RCC 7860 (cell line): Measurements from ENCODE around the gene HS3ST4.
A peak's percentile ranks its signal among the peaks of the same experiment; 100 is the strongest.

Experiments used
- DNase-seq: peaks from one replicate; pipeline ENCODE4 v3.0.0-alpha.2; 2015; ENCODE audit warnings: low spot score
- FAIRE-seq: peaks from 2 replicates; lab custom pipeline; 2012; peaks lifted over from hg19 to GRCh38; lab: Jason Lieb, UNC

The HS3ST4 gene

DNA sequence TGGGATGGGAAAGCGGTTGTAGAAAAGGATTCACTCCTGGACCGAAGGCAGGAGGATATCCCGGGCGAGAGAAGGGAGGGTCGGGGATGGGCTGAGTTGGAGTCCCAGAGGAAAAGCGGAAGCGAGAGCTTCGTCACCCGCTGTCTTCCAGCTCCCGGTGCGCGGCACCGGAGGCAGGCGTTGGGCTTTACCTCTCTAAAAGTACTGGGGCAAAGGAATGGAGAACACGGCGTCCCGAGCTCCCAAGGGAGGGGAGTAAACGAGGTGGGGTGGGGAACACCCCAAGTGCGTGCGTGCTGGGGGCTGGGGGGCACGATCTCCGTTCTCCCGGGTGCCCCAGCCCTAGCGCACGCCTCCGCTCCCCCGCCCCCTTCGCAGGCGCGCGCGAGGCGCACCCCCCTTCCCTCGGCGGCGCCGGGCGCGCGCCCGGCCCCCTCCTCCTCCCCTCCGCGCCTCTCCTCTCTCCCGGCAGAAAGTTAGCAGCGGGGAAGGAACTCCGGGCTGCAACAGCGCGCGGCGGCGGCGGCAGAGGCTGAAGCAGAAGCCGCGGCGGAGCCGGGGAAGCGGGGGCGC lies at the start of gene HS3ST4:
Gene HS3ST4, plus strand, starts transcription at position 441 of the 573 bp plus-strand sequence.
- no peak for FAIRE-seq

DNA sequence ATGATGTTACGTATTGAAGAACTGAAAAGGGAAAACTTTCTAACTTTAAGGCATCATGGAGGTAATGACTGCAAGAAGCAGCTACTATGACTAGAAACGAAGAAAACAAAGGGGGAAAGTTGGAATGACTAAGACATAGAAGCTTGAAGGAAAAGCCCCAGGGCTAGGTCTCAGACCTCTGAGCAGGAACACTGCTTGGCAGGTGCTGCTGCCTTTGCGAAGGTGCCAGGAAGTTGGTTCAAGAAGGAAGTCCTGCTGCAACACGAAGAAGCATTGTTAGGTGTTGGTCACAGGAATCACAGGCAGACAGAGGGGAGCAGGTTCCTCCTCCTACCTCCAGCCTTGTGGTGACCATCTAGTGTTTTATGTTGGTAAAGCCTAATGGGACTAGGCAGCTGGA lies 48.1 kb upstream of the HS3ST4 start:
- FAIRE-seq (no peak), DNase-seq (no peak)

More for the DNA sequence above, at the start of gene HS3ST4:
- no peak for DNase-seq

DNA sequence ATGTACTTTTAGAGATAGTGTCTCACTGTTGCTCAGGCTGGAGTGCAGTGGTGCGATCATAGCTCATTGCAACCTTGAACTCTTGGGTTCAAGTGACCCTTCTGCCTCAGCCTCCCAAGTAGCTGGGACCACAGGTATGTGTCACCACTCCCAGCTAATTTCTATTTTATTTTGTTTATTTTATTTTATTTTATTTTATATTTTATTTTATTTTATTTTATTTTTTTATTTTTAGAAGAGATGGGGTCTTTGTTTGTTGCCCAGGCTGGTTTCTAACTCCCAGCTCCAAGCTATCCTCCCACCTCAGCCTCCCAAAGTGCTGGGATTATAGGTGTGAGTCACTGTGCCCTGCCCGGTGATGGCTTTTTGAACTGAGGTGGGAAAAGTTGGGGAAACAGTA lies 35.1 kb upstream of the HS3ST4 start:
- no peak for FAIRE-seq

DNA sequence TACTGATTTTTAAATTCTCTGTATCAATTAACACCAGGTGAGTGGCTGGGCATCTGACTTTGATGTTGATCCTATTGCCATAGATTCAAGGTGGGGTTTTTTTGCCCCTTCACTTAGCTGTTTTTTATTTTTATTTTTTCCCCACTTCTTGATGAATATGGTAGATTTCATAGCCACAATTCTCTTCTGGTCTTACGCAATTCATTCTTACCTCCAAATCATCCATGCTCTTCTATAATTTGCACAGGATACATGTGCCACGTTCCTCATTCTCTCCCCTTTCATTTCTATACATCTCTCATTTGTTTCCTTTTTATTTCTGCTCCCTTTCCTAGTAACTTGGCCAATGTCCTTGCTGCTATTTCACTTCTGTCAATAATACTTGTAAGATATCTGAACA lies 14.9 kb upstream of the HS3ST4 start:
- FAIRE-seq (no peak), DNase-seq (no peak)

More for the DNA sequence above, 35.1 kb upstream of the HS3ST4 start:
- no peak for DNase-seq

DNA sequence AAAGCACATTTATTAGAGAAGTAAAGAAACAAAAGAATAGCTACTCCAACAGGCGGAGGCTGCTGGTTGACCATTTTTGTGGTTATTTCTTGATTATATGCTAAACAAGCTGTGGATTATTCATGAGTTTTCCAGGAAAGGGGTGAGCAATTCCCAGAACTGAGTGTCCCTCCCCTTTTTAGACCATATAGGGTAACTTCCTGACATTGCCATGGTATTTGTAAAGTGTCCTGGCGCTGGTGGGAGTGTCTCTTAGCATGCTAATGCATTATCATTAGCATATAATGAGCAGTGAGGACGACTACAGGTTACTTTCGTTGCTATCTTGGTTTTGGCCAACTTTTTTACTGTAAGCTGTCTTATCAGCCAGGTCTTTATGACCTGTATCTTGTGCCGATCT lies 12.2 kb upstream of the HS3ST4 start:
- no peak for FAIRE-seq
- DNase-seq = no peak

DNA sequence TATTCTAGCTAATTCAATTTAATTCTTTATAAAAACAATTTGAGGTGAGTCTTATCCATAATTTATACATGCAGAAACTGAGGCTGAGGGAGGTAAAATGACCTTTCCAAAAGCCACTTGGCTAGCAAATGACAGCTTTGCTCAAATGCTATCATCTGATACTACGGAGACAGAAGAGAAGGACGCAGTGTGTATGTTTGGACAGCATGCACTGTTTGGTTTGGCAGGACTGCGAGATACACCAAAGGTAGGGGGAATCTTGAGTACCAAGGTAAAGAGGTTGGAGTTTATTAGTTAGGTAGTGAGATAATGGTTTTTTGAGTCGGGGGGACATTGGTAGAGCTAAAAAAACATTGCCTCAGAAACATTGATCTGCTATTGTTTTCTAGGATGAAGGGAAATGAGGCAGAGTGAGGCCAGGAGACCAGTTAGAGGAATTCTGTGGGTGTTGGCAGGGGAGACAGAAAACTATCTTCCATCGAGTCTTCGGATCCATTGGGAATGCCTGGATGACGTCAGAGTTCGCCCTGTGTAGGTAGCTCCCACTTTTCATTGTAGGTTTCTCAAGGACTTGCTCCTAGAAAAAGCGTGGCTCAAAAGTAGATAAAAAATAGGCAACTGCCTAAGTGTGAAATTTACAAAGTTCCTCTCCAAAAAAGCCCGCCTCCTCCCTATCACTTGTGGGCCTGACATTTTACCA lies 2.5 kb upstream of the HS3ST4 start:
- DNase-seq (no peak), FAIRE-seq (no peak)

DNA sequence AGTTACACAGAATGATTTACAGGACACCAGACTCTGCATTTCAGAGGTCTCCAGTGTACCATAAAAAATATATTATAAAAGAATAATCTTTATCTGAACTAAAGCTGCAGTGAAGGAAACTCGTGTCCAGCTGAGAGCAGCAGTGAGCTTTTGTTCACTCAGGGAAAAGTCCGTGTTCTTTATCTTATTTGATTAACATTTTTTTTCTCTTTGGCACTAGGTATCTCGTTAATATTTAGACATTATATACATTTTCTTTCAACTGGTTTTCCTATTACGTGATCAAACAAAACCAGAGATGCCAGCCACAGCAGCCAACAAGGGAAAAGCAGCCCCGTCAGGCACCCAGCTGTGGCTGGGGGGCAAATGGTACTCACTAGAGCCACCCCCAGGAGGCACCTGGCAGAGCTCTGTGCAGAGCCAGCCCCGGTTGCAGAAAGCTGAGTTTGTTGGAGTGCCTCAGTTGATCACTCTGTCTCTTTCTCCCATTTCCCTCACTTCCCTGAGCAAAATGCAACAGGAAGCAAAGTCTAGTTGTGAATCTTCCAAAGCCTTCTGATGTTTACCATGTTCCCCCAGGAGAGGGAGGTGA lies 1.1 kb upstream of the HS3ST4 start:
- FAIRE-seq = no peak
- no peak for DNase-seq

DNA sequence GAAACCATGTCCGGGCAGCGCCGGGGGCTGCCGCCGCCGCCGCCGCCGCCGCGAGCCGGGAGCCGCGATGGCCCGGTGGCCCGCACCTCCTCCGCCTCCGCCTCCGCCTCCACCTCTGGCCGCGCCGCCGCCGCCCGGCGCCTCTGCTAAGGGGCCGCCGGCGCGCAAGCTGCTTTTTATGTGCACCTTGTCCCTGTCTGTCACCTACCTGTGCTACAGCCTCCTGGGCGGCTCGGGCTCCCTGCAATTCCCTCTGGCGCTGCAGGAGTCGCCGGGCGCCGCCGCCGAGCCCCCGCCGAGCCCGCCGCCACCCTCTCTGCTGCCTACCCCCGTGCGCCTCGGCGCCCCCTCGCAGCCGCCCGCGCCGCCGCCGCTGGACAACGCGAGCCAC lies 587 bp downstream of the HS3ST4 start:
- DNase-seq = no peak
- no peak for FAIRE-seq

DNA sequence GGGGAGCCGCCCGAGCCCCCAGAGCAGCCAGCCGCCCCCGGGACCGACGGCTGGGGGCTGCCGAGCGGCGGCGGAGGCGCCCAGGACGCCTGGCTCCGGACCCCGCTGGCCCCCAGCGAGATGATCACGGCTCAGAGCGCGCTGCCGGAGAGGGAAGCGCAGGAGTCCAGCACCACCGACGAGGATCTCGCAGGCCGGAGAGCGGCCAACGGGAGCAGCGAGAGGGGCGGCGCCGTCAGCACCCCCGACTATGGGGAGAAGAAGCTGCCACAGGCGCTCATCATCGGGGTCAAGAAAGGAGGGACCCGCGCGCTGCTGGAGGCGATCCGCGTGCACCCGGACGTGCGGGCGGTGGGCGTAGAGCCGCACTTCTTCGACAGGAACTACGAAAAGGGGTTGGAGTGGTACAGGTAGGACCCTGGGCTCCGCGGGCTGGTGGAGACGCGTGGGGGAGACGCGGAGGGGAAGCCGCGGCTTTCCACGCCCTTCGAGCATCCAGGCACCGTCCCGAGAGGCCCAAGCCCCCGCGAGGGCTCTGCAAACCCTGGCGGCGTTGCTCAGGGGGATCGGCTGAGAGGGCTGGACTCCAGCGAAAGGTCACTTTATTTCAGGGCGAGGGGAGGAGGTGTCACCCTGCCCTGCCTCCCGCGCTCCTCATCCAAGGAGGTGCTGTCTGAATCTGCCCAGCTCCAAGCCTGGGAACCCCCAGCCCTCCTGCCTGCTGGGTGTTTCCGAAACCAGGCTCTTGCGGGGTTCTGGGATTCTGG lies 1.2 kb downstream of the HS3ST4 start:
- DNase-seq = no peak
- no peak for FAIRE-seq

- FAIRE-seq (no peak), DNase-seq (no peak)
These were observed 1.9 kb downstream of the HS3ST4 start for GRCh38 chr16:25693631-25694030.

DNA sequence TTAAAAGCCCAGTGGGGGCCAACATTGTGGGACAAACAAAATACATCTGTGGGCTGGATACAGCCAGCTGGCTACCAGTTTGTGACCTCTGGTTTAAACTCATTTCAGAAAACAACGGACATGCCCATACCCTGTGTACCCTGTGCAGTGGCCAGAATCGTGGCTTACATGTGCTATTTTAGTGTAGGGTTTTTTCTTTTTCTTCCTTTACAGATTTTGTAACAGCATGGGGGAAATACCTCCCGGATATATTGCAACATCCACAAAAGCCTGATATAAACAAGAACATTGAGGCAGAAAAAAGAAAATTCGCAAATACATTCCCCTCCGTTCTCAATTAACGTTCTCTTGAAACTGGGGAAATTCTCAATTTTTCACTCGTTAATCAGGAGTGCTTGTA lies 7.3 kb downstream of the HS3ST4 start:
- DNase-seq = no peak

GRCh38 chr16:25700547-25700946 lies 8.8 kb downstream of the HS3ST4 start:
- FAIRE-seq = no peak
- DNase-seq = no peak

More for the DNA sequence above, 7.3 kb downstream of the HS3ST4 start:
- FAIRE-seq = no peak

- FAIRE-seq (no peak), DNase-seq (no peak)
These were observed 15.8 kb downstream of the HS3ST4 start for GRCh38 chr16:25707553-25707952.

DNA sequence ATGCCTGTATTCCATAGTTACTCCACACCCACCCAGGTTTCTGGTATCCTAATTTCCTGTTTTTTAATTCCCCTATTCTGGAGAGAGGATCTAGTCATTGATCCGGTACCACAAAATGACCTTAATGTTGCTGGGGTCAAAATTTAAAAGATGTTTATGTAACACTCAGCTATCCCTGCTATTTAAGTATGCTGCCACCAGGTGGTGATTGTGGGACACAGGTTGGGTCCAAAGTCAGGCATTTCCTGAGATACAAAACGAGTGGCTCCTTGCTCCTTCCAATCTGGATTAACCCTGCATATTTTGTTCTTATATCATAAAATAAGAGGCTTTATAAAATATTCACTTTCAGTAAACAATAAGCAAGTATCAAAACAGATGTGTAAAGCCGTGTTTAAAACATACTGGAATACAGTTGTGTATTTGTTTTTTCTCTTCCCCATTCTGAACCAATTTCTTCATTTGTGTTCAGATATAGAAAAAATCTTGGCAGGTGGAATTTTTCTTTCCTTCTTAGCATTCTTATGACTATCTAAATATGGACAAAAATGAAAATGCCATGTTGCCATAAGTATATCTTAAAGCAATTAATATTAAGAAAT lies 16.3 kb downstream of the HS3ST4 start:
- DNase-seq (peak; percentile 14), FAIRE-seq (no peak)

- FAIRE-seq = no peak
These were observed 17.5 kb downstream of the HS3ST4 start for GRCh38 chr16:25709213-25709612.

DNA sequence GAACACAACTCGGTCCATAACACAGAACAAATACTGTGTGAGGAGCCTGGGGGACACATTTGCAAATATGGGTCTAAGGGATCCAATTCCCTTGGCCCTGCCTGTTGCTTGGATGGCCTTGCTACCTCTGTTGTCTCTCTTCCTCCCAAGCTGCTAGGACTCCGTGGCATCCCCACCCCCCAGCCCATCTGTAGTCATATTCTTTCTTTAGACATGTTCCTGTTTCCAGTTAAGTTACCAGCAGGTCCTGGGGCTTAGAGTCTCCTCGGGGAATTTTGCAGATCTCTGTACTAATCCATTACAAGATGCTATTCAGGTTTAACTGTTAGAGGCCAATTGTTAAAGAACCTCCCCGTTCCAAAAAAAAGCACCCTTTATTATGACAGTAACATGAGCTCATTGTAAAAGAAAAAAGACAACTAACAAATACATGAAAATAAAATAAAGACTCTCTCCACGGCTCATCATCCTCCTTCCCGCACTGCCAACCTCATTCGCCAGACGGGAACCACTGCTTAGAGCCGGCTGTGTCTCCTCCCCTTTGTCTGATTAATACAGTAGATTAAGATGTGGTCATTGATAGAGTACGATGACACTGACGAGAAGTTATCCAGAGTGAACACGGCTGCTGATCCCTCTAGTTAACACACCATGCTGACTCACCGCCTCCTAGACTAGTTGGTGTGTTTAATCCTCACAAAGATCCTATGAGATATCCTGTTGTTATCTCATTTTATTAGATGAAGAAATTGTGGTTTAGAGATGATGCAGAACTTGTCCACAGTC lies 22.2 kb downstream of the HS3ST4 start:
- DNase-seq (peak; percentile 72), FAIRE-seq (peak; percentile 24)

More at GRCh38 chr16:25709213-25709612, 17.5 kb downstream of the HS3ST4 start:
- no peak for DNase-seq

DNA sequence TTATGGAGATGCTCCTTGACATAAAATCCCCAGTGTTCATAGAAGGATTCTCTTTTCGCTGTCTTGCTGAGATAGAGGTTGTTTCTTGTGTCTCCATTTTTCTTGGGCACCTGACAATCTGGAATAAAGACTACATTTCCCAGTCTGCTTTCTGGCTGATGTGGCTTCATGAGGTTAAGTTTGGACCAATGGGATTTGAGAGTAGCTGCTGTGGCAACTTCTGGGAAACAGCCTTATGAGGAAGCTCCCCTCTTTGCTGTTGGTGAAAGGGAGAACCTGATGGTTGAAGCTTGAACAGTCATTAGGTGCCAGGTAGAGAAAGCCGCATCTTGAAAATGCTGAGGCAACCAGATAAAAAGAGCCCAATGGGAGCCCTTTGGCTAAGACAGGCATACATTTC lies 24.4 kb downstream of the HS3ST4 start:
- FAIRE-seq (no peak), DNase-seq (no peak)

DNA sequence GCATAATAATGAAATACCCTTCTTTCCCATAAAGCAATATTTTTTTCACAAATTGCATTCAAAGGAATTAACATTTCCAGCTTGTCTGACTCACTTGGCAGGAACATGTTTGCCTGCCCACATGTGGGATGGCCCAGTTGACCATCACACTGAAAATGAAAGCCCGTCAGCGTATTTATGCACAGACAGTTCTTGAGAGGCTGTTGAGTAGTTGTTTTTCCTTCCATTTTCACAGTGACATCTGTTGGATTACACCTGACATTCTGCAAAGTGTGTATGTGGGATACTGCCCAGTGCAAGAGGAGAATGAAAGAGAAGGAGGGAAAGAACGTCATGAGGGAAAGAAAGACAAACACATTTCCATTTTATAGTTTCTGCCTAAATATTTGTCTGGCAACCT lies 29.7 kb downstream of the HS3ST4 start:
- DNase-seq = no peak
- no peak for FAIRE-seq

DNA sequence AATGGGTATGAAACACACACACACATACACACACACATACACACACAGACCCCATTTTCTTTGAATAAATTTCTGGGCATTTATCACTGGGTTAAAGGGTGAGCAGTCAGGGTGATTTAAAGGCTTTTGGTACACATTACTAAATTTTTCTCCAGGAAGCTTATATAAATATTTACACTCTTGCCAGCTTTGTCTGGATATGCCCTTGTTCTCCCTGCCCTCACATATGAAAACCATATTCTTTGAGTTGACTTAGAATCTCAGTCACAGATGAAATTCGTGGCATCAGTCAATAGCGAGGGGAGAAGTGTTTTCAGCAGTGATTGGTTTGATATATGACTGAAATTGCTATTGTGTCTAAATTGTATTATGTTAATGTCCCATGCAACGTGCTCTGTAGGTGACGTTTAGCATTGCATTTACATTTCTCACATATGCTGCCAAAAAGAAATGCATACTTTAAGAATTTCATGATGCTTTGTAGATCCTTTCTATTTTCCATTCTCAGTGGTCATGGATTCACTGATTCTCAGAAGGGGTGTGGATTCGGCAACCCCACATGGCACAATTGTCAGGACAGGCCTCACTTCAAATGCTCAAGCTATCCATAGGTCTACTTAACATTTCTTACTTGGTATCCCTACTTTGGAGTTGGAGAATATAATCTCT lies 34.8 kb downstream of the HS3ST4 start:
- FAIRE-seq (no peak), DNase-seq (no peak)
